Mononuclear cell (primary cell): ENCODE measurements around the gene AP5Z1. TPM values are rescaled to one million over a fixed set of nuclear protein-coding genes. Genes with fewer than 3 reads are reported as not detected.
A peak's percentile ranks its signal among the peaks of the same experiment; 100 is the strongest.

Experiments
- H3K27me3 ChIP-seq: 2 replicates; pipeline ENCODE4 v1.6.0; 2011; ENCODE audit warnings: low read length, control low read depth; ENCODE audit not compliant: insufficient read depth
- H3K4me1 ChIP-seq: 2 replicates; pipeline ENCODE4 v1.5.1; 2011; ENCODE audit warnings: mild to moderate bottlenecking, low read length, control low read depth; ENCODE audit not compliant: insufficient read depth
- H3K4me3 ChIP-seq: 2 replicates; pipeline ENCODE4 v1.5.1; 2011; ENCODE audit warnings: mild to moderate bottlenecking, low read length, moderate library complexity
- H3K9me3 ChIP-seq: 2 replicates; pipeline ENCODE4 v1.5.1; 2011; ENCODE audit warnings: low read depth, mild to moderate bottlenecking, control low read depth, low read length
- total RNA-seq: library from RNA; depleted of rRNA; stranded (reverse); fragments of >200 nt; gene quantifications from one replicate; pipeline ENCODE4 v1.2.3, GENCODE V29; 2012

Gene AP5Z1
- total RNA-seq: 34.5 TPM

GRCh38 chr7:4775250-4775847 lies at the start of gene AP5Z1:
AP5Z1 (plus strand) TSS chr7:4775623; CDS start chr7:4775716, 93 bp downstream.
- Histone ChIP-seq H3K4me3 (peak within 1 kb of the TSS; percentile 98), H3K9me3 (no peaks in the 10 kb centered on the region), H3K27me3 (no peaks in the 10 kb centered on the region)

GRCh38 chr7:4725850-4726450 lies 49.5 kb upstream of the AP5Z1 start:
- no peaks in the 10 kb centered on the region for H3K27me3 ChIP-seq
- H3K4me3 ChIP-seq: peak overlapping the region; percentile 49
- H3K9me3 ChIP-seq: no peaks in the 10 kb centered on the region
- peaks cover 42% of the 10 kb centered on the region for H3K4me1 ChIP-seq

More at GRCh38 chr7:4775250-4775847, at the start of gene AP5Z1:
- peaks cover 37% of the 10 kb centered on the region for H3K4me1 ChIP-seq

GRCh38 chr7:4726566-4726965 lies 48.9 kb upstream of the AP5Z1 start:
- Histone ChIP-seq H3K4me3 (no peak overlapping the region), H3K9me3 (no peaks in the 10 kb centered on the region), H3K4me1 (peaks cover 42% of the 10 kb centered on the region), H3K27me3 (no peaks in the 10 kb centered on the region)

GRCh38 chr7:4727914-4728705 lies 47.3 kb upstream of the AP5Z1 start:
- Histone ChIP-seq H3K4me1 (peaks cover 44% of the 10 kb centered on the region), H3K9me3 (no peaks in the 10 kb centered on the region), H3K27me3 (no peaks in the 10 kb centered on the region), H3K4me3 (no peak overlapping the region)

GRCh38 chr7:4729266-4729665 lies 46.2 kb upstream of the AP5Z1 start:
- Histone ChIP-seq H3K4me3 (no peak overlapping the region), H3K9me3 (no peaks in the 10 kb centered on the region), H3K27me3 (no peaks in the 10 kb centered on the region), H3K4me1 (peaks cover 50% of the 10 kb centered on the region)

- no peaks in the 10 kb centered on the region for H3K27me3 ChIP-seq
- no peaks in the 10 kb centered on the region for H3K9me3 ChIP-seq
- H3K4me1 ChIP-seq: peaks cover 43% of the 10 kb centered on the region
- no peak overlapping the region for H3K4me3 ChIP-seq
Observed at GRCh38 chr7:4730276-4730675, 45.1 kb upstream of the AP5Z1 start.

- H3K9me3 ChIP-seq: no peaks in the 10 kb centered on the region
- H3K27me3 ChIP-seq: no peaks in the 10 kb centered on the region
- H3K4me1 ChIP-seq: peaks cover 36% of the 10 kb centered on the region
- no peak overlapping the region for H3K4me3 ChIP-seq
Observed at GRCh38 chr7:4730971-4731370, 44.5 kb upstream of the AP5Z1 start.

- Histone ChIP-seq H3K27me3 (no peaks in the 10 kb centered on the region), H3K4me3 (no peak overlapping the region), H3K9me3 (no peaks in the 10 kb centered on the region), H3K4me1 (peaks cover 28% of the 10 kb centered on the region)
Observed at GRCh38 chr7:4731803-4732202, 43.6 kb upstream of the AP5Z1 start.

- H3K4me1 ChIP-seq: peaks cover 42% of the 10 kb centered on the region
- H3K27me3 ChIP-seq: no peaks in the 10 kb centered on the region
- no peaks in the 10 kb centered on the region for H3K9me3 ChIP-seq
- no peak overlapping the region for H3K4me3 ChIP-seq
Observed at GRCh38 chr7:4733936-4734528, 41.4 kb upstream of the AP5Z1 start.

- peaks cover 49% of the 10 kb centered on the region for H3K4me1 ChIP-seq
- H3K27me3 ChIP-seq: no peaks in the 10 kb centered on the region
- H3K4me3 ChIP-seq: no peak overlapping the region
- no peaks in the 10 kb centered on the region for H3K9me3 ChIP-seq
Observed at GRCh38 chr7:4734587-4735345, 40.7 kb upstream of the AP5Z1 start.

GRCh38 chr7:4737300-4737699 lies 38.1 kb upstream of the AP5Z1 start:
- no peaks in the 10 kb centered on the region for H3K27me3 ChIP-seq
- H3K4me1 ChIP-seq: peaks cover 43% of the 10 kb centered on the region
- no peak overlapping the region for H3K4me3 ChIP-seq
- no peaks in the 10 kb centered on the region for H3K9me3 ChIP-seq

- Histone ChIP-seq H3K4me1 (peaks cover 38% of the 10 kb centered on the region), H3K27me3 (no peaks in the 10 kb centered on the region), H3K4me3 (no peak overlapping the region), H3K9me3 (no peaks in the 10 kb centered on the region)
Observed at GRCh38 chr7:4738711-4739527, 36.5 kb upstream of the AP5Z1 start.

- Histone ChIP-seq H3K4me1 (peaks cover 40% of the 10 kb centered on the region), H3K27me3 (no peaks in the 10 kb centered on the region), H3K4me3 (no peak overlapping the region), H3K9me3 (no peaks in the 10 kb centered on the region)
Observed at GRCh38 chr7:4739528-4739992, 35.9 kb upstream of the AP5Z1 start.

GRCh38 chr7:4740796-4741195 lies 34.6 kb upstream of the AP5Z1 start:
- Histone ChIP-seq H3K9me3 (no peaks in the 10 kb centered on the region), H3K27me3 (no peaks in the 10 kb centered on the region), H3K4me1 (peaks cover 52% of the 10 kb centered on the region), H3K4me3 (no peak overlapping the region)
